Nephron progenitor cell (in vitro differentiated cells): ENCODE data around the gene SEL1L3.
A peak's percentile ranks its signal among the peaks of the same experiment; 100 is the strongest.

Experiments
- DNase-seq: peaks from one replicate; pipeline ENCODE4 v3.0.0; 2021
- H3K27ac Mint-ChIP-seq: 2 replicates; pipeline ENCODE4 v1.8.0; 2021; ENCODE audit warnings: mild to moderate bottlenecking, moderate library complexity, mixed read lengths
- H3K27me3 Mint-ChIP-seq: 2 replicates; pipeline ENCODE4 v1.8.0; 2021; ENCODE audit warnings: mild to moderate bottlenecking, low read depth, mixed read lengths; ENCODE audit not compliant: poor library complexity
- H3K36me3 Mint-ChIP-seq: 2 replicates; pipeline ENCODE4 v1.8.0; 2021; ENCODE audit warnings: low read depth, mixed read lengths
- H3K4me1 Mint-ChIP-seq: 2 replicates; pipeline ENCODE4 v1.8.0; 2021; ENCODE audit warnings: mixed read lengths
- H3K4me3 Mint-ChIP-seq: 2 replicates; pipeline ENCODE4 v1.8.0; 2021; ENCODE audit warnings: mild to moderate bottlenecking, moderate library complexity, mixed read lengths
- H3K9me3 Mint-ChIP-seq: 2 replicates; pipeline ENCODE4 v1.8.0; 2021; ENCODE audit warnings: mild to moderate bottlenecking, moderate library complexity, mixed read lengths
- CTCF ChIP-seq: fragments of 200-600 bp; sonication (generic); IDR thresholded peaks from 2 replicates; pipeline ENCODE4 v1.5.0; 2021; ENCODE audit warnings: antibody characterized with exemption

The SEL1L3 gene

GRCh38 chr4:25843340-25844097 is 19.3 kb downstream of the SEL1L3 start:
- H3K27me3 Mint-ChIP-seq: peaks cover 3% of the 10 kb centered on the region
- no peak for DNase-seq
- H3K36me3 Mint-ChIP-seq: no peaks in the 10 kb centered on the region
- no peak overlapping the region for H3K4me3 Mint-ChIP-seq
- no peak for TF ChIP-seq CTCF
- no peaks in the 10 kb centered on the region for H3K4me1 Mint-ChIP-seq
- H3K27ac Mint-ChIP-seq: peak overlapping the region; percentile 64
- no peaks in the 10 kb centered on the region for H3K9me3 Mint-ChIP-seq

DNA sequence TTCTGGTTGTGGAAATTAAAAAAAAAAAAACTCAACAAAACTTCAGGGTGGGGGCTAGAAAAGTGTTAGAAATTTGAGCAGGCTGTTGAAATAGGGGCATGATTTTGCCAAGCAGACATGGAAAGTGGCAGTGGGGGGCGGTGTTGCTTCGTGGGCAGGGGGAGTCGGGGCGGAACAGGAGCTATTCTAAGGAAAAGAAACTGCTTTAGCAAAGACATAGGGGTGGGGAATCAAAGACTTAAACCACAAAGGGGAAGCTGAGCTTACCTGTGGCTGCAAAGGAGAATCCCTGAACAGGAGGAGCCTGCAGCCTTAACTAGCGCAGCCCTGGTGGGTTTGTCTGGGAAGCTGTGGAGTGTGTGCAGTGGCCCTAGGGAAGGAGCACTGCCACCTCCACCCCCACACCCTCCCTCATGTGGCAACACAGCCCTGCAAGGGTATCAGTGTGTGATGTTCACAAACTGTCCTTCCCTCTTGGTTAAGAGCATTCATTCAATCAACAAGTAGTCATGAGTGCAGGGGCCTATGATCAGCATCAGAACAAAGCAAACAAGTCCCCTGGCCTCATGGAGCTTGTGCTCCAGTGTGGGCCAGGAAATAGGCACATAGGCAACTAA is 20.5 kb downstream of the SEL1L3 start:
- Mint-ChIP-seq H3K27ac (no peak overlapping the region), H3K4me1 (no peaks in the 10 kb centered on the region), H3K27me3 (peaks cover 3% of the 10 kb centered on the region), H3K4me3 (no peak overlapping the region), H3K36me3 (no peaks in the 10 kb centered on the region), H3K9me3 (no peaks in the 10 kb centered on the region)
- no peak for DNase-seq
- TF ChIP-seq CTCF: no peak

- no peak for DNase-seq
- Mint-ChIP-seq H3K36me3 (no peaks in the 10 kb centered on the region), H3K27me3 (peaks cover 3% of the 10 kb centered on the region), H3K9me3 (no peaks in the 10 kb centered on the region), H3K4me3 (no peak overlapping the region), H3K4me1 (no peaks in the 10 kb centered on the region), H3K27ac (no peak overlapping the region)
- no peak for TF ChIP-seq CTCF
These were observed 23.1 kb downstream of the SEL1L3 start for GRCh38 chr4:25839687-25840086.

- H3K4me3 Mint-ChIP-seq: no peak overlapping the region
- no peak overlapping the region for H3K27ac Mint-ChIP-seq
These were observed 23.6 kb downstream of the SEL1L3 start for GRCh38 chr4:25839233-25839632.

DNA sequence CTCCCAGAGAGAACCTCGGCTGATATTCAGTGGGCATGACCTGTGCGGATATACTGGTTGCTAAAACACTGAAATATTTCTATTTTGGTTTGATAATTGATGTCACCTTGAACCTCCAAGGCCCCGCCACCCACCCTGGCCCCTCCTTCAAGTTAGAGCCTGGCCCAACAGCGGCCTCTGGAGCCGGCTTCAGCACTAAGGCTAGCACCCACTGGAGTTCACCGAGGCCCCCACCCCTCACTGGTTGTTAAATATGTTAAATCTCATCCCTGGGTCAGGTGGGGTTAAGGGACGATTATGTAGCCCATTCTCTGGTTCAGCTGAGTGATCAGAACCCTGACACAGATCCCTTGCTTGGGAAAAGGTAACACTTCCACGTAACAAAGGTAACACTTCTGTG is 24.3 kb downstream of the SEL1L3 start:
- Mint-ChIP-seq H3K4me3 (no peak overlapping the region), H3K4me1 (no peaks in the 10 kb centered on the region), H3K27me3 (peaks cover 3% of the 10 kb centered on the region), H3K9me3 (no peaks in the 10 kb centered on the region), H3K36me3 (no peaks in the 10 kb centered on the region), H3K27ac (no peak overlapping the region)
- peak; percentile 42 for DNase-seq
- TF ChIP-seq CTCF: no peak

More at GRCh38 chr4:25839233-25839632, 23.6 kb downstream of the SEL1L3 start:
- DNase-seq: no peak
- H3K9me3 Mint-ChIP-seq: no peaks in the 10 kb centered on the region
- no peaks in the 10 kb centered on the region for H3K36me3 Mint-ChIP-seq
- no peak for TF ChIP-seq CTCF
- H3K27me3 Mint-ChIP-seq: peaks cover 3% of the 10 kb centered on the region
- H3K4me1 Mint-ChIP-seq: no peaks in the 10 kb centered on the region

GRCh38 chr4:25837107-25837506 is 25.7 kb downstream of the SEL1L3 start:
- no peaks in the 10 kb centered on the region for H3K4me1 Mint-ChIP-seq
- no peaks in the 10 kb centered on the region for H3K9me3 Mint-ChIP-seq
- no peak overlapping the region for H3K4me3 Mint-ChIP-seq
- H3K27ac Mint-ChIP-seq: no peak overlapping the region
- DNase-seq: no peak
- H3K36me3 Mint-ChIP-seq: no peaks in the 10 kb centered on the region
- no peak for TF ChIP-seq CTCF
- H3K27me3 Mint-ChIP-seq: peaks cover 3% of the 10 kb centered on the region
